Skeletal muscle cell (primary cell): ENCODE results near the gene CTNNA2.

Experiments used
- DNase-seq: peaks from one replicate; pipeline ENCODE4 v3.0.0-alpha.2; 2010; ENCODE audit warnings: low read depth
- H3K4me3 ChIP-seq: 2 replicates; pipeline ENCODE4 v1.5.1; 2011; ENCODE audit warnings: low read depth, mild to moderate bottlenecking, control low read depth, low read length, moderate library complexity

CTNNA2 gene

DNA sequence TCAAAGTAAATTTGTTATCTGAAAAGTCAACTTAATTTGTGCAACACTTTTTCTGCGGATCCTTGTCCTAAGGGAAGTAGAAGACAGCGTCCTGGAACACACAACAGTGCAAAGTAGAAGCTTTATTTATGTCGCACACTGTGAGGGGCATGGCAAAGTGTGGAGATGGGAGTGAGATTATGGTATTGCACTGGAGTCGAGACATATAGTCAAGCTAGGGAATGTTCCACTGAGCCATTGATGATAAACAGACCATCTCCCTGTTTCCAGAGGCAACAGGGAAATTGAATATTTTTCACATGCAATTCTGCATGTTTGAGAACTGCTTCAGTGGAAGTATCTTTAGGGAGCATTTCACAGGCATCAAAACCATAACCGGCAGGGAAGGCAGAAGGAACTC is 745.5 kb downstream of the CTNNA2 start:
- DNase-seq = no peak
- H3K4me3 ChIP-seq = no peak overlapping the region

DNA sequence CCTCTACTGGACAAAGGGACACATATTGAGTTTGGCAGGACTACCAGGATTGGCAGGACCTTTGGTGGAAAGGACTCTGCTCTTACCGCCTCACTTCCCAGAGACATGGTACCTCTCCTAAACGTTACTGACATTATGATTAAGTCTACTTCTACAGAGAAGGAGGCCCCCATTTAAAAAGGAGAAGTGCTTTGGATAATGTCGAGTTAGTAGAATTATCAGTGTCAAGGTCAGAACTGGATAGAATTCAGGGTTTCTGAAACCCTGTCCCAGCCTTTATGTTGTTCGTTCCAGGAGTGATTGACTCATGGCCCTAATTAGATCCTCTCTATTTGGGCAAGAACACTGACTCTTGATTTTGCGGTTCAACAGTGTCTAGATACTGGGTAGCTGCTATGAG is 745.9 kb downstream of the CTNNA2 start:
- H3K4me3 ChIP-seq = no peak overlapping the region
- DNase-seq = no peak

DNA sequence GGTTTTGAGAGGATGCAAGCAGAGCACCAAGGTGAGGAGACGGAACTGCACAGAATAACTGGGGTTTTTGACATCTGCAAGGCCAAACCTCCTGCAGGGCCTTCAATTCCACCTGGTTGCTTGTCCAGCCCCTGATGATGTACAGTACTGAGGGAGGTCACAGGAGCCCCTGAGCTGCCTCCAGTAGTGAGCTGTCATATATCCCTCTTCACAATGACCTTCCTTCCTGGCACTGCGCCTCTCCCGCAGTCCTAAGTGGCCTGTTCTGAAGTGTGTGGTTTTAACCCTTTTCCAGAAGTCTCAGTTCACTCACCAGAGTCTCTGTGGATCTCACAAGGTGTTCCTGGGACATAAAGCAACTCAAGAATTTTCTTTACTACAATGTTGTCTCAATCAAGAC is 746.4 kb downstream of the CTNNA2 start:
- DNase-seq = no peak
- no peak overlapping the region for H3K4me3 ChIP-seq

DNA sequence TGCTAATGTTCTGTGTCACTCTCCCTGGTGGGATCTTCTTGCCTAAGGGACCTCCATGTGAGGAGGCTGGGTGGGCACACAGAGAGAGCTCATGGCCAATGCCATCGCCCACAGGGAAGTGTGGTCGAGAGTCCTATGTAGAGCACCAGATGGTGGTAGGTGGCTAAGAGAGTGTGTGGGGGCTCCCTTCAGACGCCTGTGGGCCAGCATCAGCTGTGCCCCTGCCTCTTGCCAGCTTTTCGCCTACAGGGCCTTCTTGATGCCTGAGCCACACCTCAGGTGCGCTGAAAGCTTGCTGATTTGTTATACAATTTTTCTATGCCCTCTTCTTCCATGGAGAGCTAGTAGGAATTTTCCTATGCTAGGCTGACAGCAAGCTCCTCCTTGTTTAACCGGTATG is 753.4 kb downstream of the CTNNA2 start:
- DNase-seq = no peak
- H3K4me3 ChIP-seq = no peak overlapping the region

DNA sequence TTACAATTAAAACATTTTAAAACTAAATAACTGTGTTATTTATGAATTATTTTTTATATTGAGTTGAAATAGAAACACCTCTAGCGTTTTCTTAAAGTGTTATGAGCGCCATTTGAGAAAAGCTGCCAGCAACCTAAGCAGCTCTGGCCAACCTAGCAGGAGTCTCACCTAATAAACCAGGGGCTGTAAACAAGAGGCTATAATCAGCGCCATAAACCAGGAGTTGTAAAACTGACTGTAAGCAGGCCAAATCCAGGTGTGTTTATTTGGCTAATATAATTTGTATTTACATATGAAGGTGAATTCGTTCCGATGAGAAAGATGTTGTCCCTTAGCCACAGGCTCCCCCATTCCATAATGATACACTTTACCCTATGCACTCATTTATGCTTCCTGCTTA is 757.0 kb downstream of the CTNNA2 start:
- no peak overlapping the region for H3K4me3 ChIP-seq
- no peak for DNase-seq

DNA sequence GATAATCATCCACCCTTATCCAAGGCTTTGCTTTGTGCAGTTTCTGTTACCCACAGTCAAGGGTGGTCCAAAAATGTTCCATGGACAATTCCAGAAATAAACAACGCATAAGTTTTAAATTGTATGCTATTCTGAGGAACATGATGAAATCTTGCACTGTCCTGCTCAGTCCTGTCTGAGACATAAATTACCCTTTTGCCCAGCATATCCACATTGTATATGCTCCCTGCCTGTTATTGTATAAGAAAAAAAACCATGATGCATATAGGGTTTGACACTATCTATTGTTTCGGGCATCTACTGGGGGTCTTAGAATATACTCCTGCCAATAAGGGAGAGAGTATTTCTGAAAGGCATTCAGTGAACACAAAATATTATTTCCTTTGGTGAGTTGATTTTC is 767.7 kb downstream of the CTNNA2 start:
- DNase-seq = no peak
- H3K4me3 ChIP-seq = no peak overlapping the region

DNA sequence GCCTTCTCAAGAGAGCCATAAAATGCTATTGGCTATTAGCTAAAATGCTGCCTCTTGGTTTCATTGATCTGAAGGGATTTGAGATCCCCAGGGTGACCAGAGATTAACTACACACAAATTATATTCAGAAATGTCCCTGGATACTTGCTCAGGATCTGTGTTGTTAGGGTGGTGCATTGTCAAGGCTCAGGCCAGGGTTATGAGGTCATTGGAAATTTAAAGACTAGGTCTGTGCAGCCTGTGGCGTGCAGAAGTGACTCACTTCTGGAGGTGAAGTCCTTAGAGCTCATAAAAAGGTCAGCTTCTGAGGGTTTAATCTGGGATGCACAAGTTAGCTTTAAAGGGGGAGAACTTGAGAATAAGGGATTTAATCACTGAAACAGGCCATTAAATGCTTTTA is 768.2 kb downstream of the CTNNA2 start:
- no peak overlapping the region for H3K4me3 ChIP-seq
- no peak for DNase-seq

DNA sequence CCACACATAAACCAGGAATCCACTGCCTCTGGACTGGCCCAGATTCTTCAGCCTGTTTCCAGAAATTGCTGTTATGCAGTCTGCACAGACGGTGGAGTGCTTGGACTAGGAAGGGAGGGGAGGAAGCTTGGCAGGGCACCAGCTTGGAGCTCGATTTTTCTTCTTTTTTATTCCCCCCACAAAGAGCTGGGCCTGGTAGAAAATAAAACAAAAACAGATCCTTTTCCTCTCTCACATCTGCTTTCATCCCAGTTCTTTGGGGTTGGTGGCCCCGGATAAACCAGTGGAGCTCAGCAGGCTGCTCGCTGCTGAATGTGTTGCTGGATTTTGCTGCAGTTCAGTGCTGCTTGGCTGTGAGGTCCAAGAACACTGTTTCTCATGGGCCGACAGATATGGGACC is 775.7 kb downstream of the CTNNA2 start:
- no peak for DNase-seq
- H3K4me3 ChIP-seq = no peak overlapping the region

DNA sequence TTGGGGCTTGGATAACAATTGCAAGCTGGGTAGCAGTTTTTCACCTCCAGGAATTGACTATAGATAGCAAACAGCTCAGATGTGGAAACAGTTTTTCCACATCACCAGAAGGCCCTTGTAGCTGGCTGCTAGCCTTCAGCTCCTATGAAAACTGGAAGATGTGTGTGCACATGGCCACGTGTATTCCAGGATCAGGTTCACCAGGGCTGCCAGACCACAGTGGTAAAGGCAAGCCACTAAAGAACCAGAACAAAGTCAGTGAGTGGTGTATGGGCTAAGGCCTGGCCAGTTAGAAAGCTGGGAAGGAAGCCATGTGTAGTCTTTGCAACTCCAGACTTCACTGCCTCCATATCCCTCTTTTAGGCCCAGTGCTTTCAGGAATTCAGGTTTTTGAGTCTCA is 778.8 kb downstream of the CTNNA2 start:
- no peak for DNase-seq

DNA sequence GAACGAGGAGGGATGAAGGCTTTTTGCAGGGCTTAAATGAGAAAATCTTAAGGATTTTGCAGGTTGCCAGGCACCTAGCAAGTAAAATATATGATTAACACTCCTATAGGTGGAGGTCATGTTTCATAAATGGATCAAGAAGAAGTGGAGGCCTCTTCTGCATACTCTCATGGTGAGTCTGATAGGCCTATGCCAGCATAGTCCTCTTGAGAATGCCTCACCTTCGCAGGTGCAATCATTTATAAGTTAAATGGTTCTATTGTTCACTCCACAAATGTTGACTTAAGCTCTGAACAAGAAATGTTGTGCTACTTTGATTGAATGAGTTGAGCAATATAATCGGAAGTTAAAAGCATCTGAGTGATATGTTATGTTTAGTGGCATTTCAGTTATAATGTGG is 779.6 kb downstream of the CTNNA2 start:
- no peak overlapping the region for H3K4me3 ChIP-seq
- no peak for DNase-seq

More for the DNA sequence above, 778.8 kb downstream of the CTNNA2 start:
- H3K4me3 ChIP-seq = no peak overlapping the region

DNA sequence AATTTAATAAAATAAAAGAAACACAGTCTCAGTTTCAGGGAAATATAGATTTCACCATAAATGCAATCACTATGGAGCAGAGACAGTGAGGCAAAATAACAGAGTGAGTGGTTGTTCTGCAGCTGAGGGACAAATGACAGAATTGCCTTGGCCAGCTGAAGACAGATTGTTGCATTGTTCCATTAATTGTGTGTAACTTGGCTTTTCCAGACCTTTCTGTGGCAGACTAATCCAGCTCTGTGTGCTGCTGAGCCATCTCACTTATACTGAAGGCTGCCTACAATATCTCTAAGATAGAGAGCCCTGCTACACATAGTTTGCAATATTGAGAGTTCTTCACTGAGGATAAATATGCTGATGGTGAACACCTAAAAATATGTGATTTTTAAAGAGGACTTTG is 780.2 kb downstream of the CTNNA2 start:
- no peak for DNase-seq
- no peak overlapping the region for H3K4me3 ChIP-seq

DNA sequence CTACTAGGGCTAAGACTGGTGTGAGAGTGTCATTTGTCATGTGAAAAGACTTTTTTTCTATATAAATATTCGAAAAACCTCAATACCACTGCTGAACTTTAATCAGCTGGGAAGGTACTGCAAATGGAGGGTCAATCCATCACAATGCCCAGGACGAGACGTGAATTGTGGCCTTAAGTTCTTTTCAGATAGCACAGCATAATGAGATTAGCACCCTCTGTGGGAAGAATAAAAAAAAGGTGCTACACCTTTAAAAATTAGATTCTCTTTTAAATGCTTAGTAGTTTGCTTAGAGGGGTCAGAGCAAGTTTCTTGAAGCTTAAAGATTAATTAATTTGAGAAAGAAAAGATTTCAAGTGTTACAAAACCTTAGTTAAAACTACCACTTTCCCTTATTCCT is 786.1 kb downstream of the CTNNA2 start:
- no peak overlapping the region for H3K4me3 ChIP-seq
- no peak for DNase-seq

DNA sequence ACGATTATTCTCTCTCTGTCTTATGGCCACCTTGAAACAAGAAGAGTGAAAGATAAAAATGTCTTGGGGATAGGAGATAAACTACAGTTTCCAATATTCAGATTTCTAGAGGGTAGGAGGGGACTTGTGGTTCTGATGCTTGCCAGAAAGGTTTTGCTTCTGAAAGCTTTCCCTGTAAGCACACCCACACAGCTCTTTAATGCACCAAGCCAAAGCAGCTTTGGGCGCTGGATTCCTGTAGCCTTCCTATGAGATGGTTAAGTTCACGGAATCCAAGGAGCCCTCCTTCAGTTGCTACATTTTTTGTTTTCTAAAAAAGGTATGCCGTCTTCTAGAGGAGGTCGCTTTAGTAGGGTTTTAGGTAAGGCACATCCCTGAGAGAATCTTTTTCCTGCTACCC is 786.8 kb downstream of the CTNNA2 start:
- H3K4me3 ChIP-seq = no peak overlapping the region
- no peak for DNase-seq

DNA sequence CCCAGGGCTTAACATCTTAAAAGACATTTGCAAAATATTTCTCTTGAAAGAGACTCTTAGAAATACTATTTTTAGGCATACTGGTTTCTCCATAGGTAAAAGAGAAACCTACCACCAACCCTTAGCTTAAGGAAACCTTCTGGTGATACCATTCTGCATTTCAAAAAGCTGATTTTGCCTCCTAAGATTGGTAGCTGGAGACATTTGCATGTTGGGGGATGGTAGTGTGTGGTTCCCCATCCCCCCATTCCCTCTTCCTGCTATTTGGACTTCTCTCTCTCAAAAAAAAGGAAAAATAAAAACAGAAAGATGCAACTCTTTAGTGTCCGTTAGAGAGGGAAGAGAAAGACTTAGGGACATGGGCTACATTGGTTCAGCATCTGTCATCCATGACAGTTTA is 787.5 kb downstream of the CTNNA2 start:
- DNase-seq = no peak
- no peak overlapping the region for H3K4me3 ChIP-seq

DNA sequence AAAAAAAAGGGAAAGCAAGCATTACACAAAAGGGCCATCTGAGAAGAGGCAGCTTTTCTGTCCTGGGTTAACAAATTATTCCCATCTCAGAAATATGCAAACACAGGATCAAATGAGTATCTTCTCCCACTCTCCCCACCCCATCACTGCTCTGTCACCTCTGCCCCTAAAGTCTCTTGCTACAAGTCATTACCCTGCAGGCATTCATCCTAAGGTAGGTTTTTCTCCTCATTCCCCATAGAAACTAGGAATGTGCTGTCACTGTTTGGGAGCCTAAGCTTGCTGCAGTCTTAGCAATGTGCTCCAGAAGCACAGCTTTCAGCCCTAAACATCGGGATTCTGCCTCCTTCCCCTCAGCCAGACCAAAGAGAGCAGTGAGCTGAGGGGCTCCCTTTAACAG is 788.1 kb downstream of the CTNNA2 start:
- no peak overlapping the region for H3K4me3 ChIP-seq
- no peak for DNase-seq

DNA sequence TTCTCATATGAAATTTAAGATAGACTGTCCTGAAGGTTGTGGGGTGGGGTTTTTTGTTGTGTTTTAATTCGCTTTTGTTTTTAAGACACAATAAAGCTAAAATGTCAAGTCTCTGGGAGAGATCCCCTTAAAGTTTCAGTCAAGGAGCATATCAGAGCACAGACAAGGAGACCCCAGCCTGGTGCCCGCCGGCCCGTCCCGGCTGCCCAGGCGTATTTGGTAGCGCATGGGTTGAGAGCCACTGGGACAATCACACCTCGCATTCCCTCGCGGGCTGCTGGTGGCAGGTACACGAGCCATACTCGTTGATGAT is 789.1 kb downstream of the CTNNA2 start:
- DNase-seq = no peak
- no peak overlapping the region for H3K4me3 ChIP-seq

DNA sequence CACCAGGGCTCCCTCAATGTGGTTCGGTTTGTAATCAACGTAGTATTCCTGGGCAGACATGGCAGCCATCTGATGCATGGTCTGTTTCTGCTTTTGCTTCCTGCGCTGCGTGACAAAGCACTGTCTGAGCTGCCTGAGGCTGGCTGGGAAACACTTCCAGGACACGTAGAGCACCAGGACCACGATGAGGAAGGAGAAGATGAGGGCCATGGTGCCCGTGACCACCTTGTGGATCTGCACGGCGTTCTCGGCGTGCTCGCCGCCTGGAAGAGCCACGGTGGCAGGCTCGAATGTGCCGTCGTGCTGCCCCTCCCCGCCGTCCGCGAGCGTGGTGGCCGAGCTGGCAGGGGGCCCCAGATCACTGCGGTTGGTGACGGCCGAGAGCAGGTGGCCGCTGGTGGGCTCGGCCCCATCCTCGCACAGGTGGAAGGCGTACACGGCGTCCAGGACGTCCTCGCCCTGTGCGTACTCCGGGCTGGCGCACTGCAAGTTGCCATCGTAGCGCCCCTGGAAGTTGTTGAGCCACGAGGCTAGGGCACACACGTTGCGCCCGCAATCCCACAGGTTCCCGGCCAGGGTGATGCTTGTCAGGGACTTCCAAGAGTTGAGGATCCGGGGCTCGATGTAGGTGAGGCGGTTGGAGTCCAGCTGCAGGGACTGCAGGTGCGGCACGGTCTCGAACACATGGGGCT is 789.6 kb downstream of the CTNNA2 start:
- DNase-seq = no peak
- H3K4me3 ChIP-seq = no peak overlapping the region

DNA sequence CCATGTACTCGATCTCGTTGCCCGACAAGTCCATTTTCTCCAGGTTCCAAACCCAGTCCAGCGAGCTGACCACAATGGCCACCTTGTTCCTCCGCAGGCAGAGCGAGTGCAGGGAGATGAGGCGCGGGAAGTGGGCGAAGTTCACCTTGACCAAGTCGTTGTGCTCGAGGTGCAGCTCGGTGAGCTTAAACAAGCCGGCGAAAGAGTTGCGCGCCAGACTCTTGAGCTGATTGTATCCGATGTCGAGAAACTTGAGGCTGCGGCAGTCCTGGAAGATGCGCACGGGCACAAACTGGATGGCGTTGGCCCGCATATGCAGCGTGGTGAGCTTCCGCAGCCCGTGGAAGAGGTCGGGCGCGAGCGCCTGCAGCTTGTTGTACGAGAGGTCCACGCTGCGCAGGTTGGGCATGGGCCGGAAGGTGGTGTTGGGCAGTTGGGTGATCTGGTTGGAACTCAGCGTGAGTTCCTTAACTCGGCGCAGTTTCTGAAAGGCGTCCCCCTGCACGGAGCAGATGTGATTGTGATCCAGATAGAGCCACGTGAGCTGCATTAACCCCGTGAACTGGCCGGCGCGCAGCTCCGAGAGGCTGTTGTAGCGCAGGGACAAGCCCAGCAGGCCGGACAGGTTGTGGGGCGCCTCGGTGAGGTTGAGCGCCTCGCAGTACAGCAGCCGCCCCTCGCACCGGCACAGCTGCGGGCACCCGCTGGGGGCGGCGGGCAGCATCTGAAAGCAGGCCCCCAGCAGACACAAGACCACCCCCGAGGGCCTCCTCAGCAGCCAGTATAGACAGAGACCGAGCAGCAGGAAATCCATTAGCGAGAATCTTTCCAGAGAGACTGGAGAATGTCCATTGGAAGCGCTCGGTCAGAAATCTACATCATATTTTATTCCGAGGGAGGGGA is 790.4 kb downstream of the CTNNA2 start:
- DNase-seq = no peak
- no peak overlapping the region for H3K4me3 ChIP-seq

DNA sequence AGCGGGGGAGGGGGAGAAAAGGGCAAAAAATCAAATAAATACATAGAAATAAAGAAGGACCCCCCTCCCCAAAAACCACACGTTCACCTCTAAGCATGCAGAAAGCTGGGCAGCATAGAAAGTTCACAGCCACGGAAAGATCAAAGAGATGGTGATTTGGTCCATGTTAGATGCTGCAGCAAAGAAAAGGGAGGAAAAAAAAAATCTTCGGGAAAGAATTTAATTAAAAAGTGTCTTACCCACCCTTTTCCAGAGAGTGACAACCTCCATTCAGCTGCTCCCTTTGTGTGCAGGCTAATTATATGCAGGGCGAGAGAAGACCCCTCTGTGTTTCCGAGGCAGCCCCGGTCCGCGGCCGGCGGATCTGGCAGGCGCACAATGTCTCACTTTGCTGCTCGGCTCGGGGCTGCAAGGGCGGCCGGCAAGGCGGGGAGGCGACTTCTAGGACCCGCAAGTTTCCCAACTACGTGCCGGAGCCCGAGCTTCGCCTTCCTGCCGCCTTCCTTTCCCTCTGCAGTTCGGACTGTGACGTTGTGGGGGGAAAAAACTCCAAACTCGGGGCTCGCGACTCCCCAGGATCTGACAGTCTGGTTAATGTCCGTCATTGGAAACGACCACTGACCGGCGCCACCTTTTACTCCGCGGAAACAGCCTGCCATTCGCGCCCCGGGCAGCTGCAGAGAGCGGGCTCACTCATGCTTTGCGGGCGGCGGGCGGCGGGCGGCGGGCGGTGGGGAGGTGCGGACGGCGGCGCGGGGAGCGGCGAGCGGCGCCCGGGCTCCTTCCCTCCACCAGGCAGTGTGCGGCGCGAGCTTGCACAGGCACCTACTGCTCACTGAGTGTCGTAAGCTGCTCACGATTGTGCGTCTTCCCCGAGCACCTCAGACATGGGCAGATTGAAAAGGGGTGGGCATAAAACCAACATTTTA is 791.3 kb downstream of the CTNNA2 start, which contains the start of gene LRRTM1:
Gene LRRTM1, minus strand, starts transcription at position 844 of the 929 bp plus-strand sequence. CDS start 933 bp downstream, outside the sequence.
- peak within 1 kb of the TSS; percentile 34 for H3K4me3 ChIP-seq
- no peak for DNase-seq

DNA sequence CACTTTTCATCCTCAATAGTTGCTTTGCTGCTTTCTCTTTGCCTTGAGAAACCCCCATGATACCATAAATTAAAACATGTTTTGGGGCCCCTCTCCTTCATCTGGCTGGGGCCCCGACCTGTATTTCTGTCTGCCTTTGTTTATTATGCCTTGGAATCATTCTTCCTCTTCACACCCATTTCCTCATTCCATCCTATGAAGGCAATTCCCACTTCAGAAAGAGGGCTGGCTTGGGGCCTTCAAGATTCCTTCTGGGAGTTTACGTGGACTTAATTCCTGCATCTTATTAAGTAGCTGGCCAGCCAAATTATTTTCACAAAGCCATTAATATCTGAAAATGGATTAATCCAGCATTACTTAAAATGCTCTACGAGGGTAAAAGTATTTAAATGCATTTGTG is 798.5 kb downstream of the CTNNA2 start:
- H3K4me3 ChIP-seq = no peak overlapping the region

More for the DNA sequence above, 798.5 kb downstream of the CTNNA2 start:
- DNase-seq = no peak
